ENCODE measurements around the gene DDX10.

GRCh38 chr11:108826136-108826535 is 161.3 kb downstream of the DDX10 start:
- TF ChIP-seq CTCF (IDR thresholded peaks at IDR 0.05; ENCODE audit: insufficient read depth, low read depth, low read length) (no peak), EZH2 (IDR thresholded peaks at IDR 0.05; ENCODE audit: insufficient read depth, low read length) (no peak)
